Activated naive CD8-positive, alpha-beta T cell treated with anti-CD3 and anti-CD28 coated beads for 36 hours (primary cell): ENCODE data around the gene SCARF1. TPM values are rescaled to one million over a fixed set of nuclear protein-coding genes. Genes with fewer than 3 reads are reported as not detected.

Experiments used
- DNase-seq: peaks from one replicate; pipeline ENCODE4 v3.0.0; 2021
- H3K27ac Mint-ChIP-seq: one replicate; pipeline ENCODE4 v1.8.0; 2022; ENCODE audit warnings: mild to moderate bottlenecking, moderate library complexity, mixed read lengths
- H3K27me3 Mint-ChIP-seq: one replicate; pipeline ENCODE4 v1.8.0; 2022; ENCODE audit warnings: mild to moderate bottlenecking, mixed read lengths
- H3K36me3 Mint-ChIP-seq: one replicate; pipeline ENCODE4 v1.8.0; 2021; ENCODE audit warnings: mild to moderate bottlenecking, mixed read lengths
- H3K4me1 Mint-ChIP-seq: one replicate; pipeline ENCODE4 v1.8.0; 2021; ENCODE audit warnings: mixed read lengths
- H3K4me3 Mint-ChIP-seq: one replicate; pipeline ENCODE4 v1.8.0; 2022; ENCODE audit warnings: mild to moderate bottlenecking, moderate library complexity, mixed read lengths
- H3K9me3 Mint-ChIP-seq: one replicate; pipeline ENCODE4 v1.8.0; 2022; ENCODE audit warnings: mixed read lengths
- total RNA-seq, 2 experiments: library from RNA; stranded (reverse); gene quantifications; one replicate each; pipeline ENCODE4 v1.2.3, GENCODE V29; 2021

The SCARF1 gene
- total RNA-seq, 2 experiments from 2014 or later = 2.5 to 2.6 TPM

GRCh38 chr17:1601571-1601970 lies 44.0 kb downstream of the SCARF1 start:
- no peak for DNase-seq
- H3K27ac Mint-ChIP-seq = no peak overlapping the region
- H3K9me3 Mint-ChIP-seq = peaks cover 4% of the 10 kb centered on the region
- H3K36me3 Mint-ChIP-seq = no peaks in the 10 kb centered on the region
- H3K4me3 Mint-ChIP-seq = no peak overlapping the region
- H3K27me3 Mint-ChIP-seq = no peaks in the 10 kb centered on the region
- peaks cover 5% of the 10 kb centered on the region for H3K4me1 Mint-ChIP-seq

GRCh38 chr17:1598399-1599095 lies 47.0 kb downstream of the SCARF1 start:
- DNase-seq = no peak
- H3K27ac Mint-ChIP-seq = no peak overlapping the region
- peaks cover 2% of the 10 kb centered on the region for H3K4me1 Mint-ChIP-seq
- no peaks in the 10 kb centered on the region for H3K27me3 Mint-ChIP-seq
- H3K4me3 Mint-ChIP-seq = no peak overlapping the region
- H3K36me3 Mint-ChIP-seq = no peaks in the 10 kb centered on the region
- H3K9me3 Mint-ChIP-seq = peaks cover 4% of the 10 kb centered on the region

GRCh38 chr17:1597861-1598342 lies 47.6 kb downstream of the SCARF1 start:
- peaks cover 9% of the 10 kb centered on the region for H3K4me1 Mint-ChIP-seq

GRCh38 chr17:1593630-1593931 lies 52.0 kb downstream of the SCARF1 start:
- DNase-seq = no peak
- peaks cover 15% of the 10 kb centered on the region for H3K4me1 Mint-ChIP-seq
- H3K27me3 Mint-ChIP-seq = no peaks in the 10 kb centered on the region
- no peaks in the 10 kb centered on the region for H3K9me3 Mint-ChIP-seq
- H3K27ac Mint-ChIP-seq = peak overlapping the region; percentile 25
- H3K4me3 Mint-ChIP-seq = no peak overlapping the region
- H3K36me3 Mint-ChIP-seq = no peaks in the 10 kb centered on the region

More at GRCh38 chr17:1597861-1598342, 47.6 kb downstream of the SCARF1 start:
- Mint-ChIP-seq H3K4me3 (no peak overlapping the region), H3K27ac (no peak overlapping the region), H3K27me3 (no peaks in the 10 kb centered on the region), H3K9me3 (peaks cover 4% of the 10 kb centered on the region), H3K36me3 (no peaks in the 10 kb centered on the region)
- DNase-seq = no peak

GRCh38 chr17:1592751-1593629 lies 52.5 kb downstream of the SCARF1 start:
- peak overlapping the region; percentile 52 for H3K27ac Mint-ChIP-seq
- H3K9me3 Mint-ChIP-seq = no peaks in the 10 kb centered on the region
- peak; percentile 29 for DNase-seq
- H3K4me1 Mint-ChIP-seq = peaks cover 15% of the 10 kb centered on the region
- no peaks in the 10 kb centered on the region for H3K27me3 Mint-ChIP-seq
- H3K36me3 Mint-ChIP-seq = no peaks in the 10 kb centered on the region
- H3K4me3 Mint-ChIP-seq = peak overlapping the region; percentile 57

GRCh38 chr17:1591474-1592090 lies 54.0 kb downstream of the SCARF1 start:
- Mint-ChIP-seq H3K27ac (no peak overlapping the region), H3K4me3 (no peak overlapping the region), H3K4me1 (peaks cover 15% of the 10 kb centered on the region), H3K36me3 (no peaks in the 10 kb centered on the region), H3K27me3 (no peaks in the 10 kb centered on the region), H3K9me3 (no peaks in the 10 kb centered on the region)
- no peak for DNase-seq

- peaks cover 15% of the 10 kb centered on the region for H3K4me1 Mint-ChIP-seq
- DNase-seq = no peak
- H3K27me3 Mint-ChIP-seq = no peaks in the 10 kb centered on the region
- H3K9me3 Mint-ChIP-seq = no peaks in the 10 kb centered on the region
- H3K27ac Mint-ChIP-seq = no peak overlapping the region
- H3K36me3 Mint-ChIP-seq = no peaks in the 10 kb centered on the region
- H3K4me3 Mint-ChIP-seq = no peak overlapping the region
Observed at GRCh38 chr17:1590747-1591473, 54.6 kb downstream of the SCARF1 start.

- no peak for DNase-seq
- Mint-ChIP-seq H3K4me3 (no peak overlapping the region), H3K27ac (no peak overlapping the region)
Observed at GRCh38 chr17:1590029-1590746, 55.3 kb downstream of the SCARF1 start.

GRCh38 chr17:1588821-1589585 lies 56.5 kb downstream of the SCARF1 start:
- H3K27me3 Mint-ChIP-seq = no peaks in the 10 kb centered on the region
- H3K9me3 Mint-ChIP-seq = no peaks in the 10 kb centered on the region
- no peak for DNase-seq
- no peak overlapping the region for H3K4me3 Mint-ChIP-seq
- H3K4me1 Mint-ChIP-seq = peaks cover 15% of the 10 kb centered on the region
- H3K27ac Mint-ChIP-seq = no peak overlapping the region
- no peaks in the 10 kb centered on the region for H3K36me3 Mint-ChIP-seq

More at GRCh38 chr17:1590029-1590746, 55.3 kb downstream of the SCARF1 start:
- H3K9me3 Mint-ChIP-seq = no peaks in the 10 kb centered on the region
- no peaks in the 10 kb centered on the region for H3K36me3 Mint-ChIP-seq
- peaks cover 15% of the 10 kb centered on the region for H3K4me1 Mint-ChIP-seq
- no peaks in the 10 kb centered on the region for H3K27me3 Mint-ChIP-seq

- no peaks in the 10 kb centered on the region for H3K4me1 Mint-ChIP-seq
- no peak for DNase-seq
- H3K27ac Mint-ChIP-seq = no peak overlapping the region
- no peaks in the 10 kb centered on the region for H3K9me3 Mint-ChIP-seq
- H3K4me3 Mint-ChIP-seq = no peak overlapping the region
- no peaks in the 10 kb centered on the region for H3K36me3 Mint-ChIP-seq
- H3K27me3 Mint-ChIP-seq = no peaks in the 10 kb centered on the region
Observed at GRCh38 chr17:1584167-1584566, 61.4 kb downstream of the SCARF1 start.

Other genes with a start within 250 kb of the SCARF1 start
- 100 to 1,000 TPM; 550 to 555 TPM for gene YWHAE, start 245.5 kb downstream of the SCARF1 start, total RNA-seq
- 10 to 100 TPM; 13.5 to 14.0 TPM for gene CRK, start 189.5 kb downstream of the SCARF1 start, total RNA-seq
- 10 to 100 TPM; 10.5 to 11.7 TPM for gene MYO1C, start 153.0 kb downstream of the SCARF1 start, total RNA-seq
- 10 to 100 TPM; 18.1 to 18.2 TPM for gene INPP5K, start 129.1 kb downstream of the SCARF1 start, total RNA-seq
- 10 to 100 TPM; 54.9 to 58.4 TPM for gene PITPNA, start 82.9 kb downstream of the SCARF1 start, total RNA-seq
- 1 to 10 TPM; 3.7 to 4.6 TPM for gene SLC43A2, start 16.9 kb downstream of the SCARF1 start, total RNA-seq
- 1 to 10 TPM; 3.2 to 3.4 TPM for gene RILP, start 4.1 kb upstream of the SCARF1 start, total RNA-seq
- gene PRPF8, start 39.1 kb upstream of the SCARF1 start, total RNA-seq = 100 to 1,000 TPM; 418 to 428 TPM
- under 1 TPM; 0.04 to 0.06 TPM for gene TLCD2, start 64.6 kb upstream of the SCARF1 start, total RNA-seq
- gene WDR81, start 79.0 kb upstream of the SCARF1 start, total RNA-seq = 10 to 100 TPM; 15.2 to 15.5 TPM
- under 1 TPM; 0.08 to 0.12 TPM for gene SERPINF2, start 97.1 kb upstream of the SCARF1 start, total RNA-seq
- gene SERPINF1, start 116.3 kb upstream of the SCARF1 start, total RNA-seq = 1 to 10 TPM; 1.8 to 4.4 TPM
- 10 to 100 TPM; 20.0 to 21.0 TPM for gene SMYD4, start 184.2 kb upstream of the SCARF1 start, total RNA-seq
- gene RPA1, start 184.3 kb upstream of the SCARF1 start, total RNA-seq = 100 to 1,000 TPM; 207 to 217 TPM